ENCODE results near the gene IL13RA2.

Gene IL13RA2, protein sequence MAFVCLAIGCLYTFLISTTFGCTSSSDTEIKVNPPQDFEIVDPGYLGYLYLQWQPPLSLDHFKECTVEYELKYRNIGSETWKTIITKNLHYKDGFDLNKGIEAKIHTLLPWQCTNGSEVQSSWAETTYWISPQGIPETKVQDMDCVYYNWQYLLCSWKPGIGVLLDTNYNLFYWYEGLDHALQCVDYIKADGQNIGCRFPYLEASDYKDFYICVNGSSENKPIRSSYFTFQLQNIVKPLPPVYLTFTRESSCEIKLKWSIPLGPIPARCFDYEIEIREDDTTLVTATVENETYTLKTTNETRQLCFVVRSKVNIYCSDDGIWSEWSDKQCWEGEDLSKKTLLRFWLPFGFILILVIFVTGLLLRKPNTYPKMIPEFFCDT

DNA sequence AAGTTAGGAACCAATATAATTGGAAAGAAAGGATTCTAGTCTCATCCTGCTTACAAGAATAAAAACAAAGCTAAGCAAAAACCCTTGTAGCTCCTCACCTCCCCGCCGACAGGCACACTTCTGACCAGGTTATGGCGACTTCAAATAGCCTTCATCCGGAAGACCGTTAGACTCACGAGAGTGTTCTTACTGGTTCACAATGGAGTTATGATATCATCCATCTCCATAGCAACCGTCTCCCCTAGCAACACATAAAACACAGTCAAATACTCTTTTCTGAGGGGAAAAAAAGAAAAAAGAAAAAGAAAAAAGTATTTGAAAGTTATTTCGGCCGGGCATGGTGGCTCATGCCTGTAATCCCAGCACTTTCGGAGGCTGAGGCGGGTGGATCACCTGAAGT, at the start of gene IL13RA2:
TSS of gene IL13RA2 (minus strand) at position 162 of the 400 bp plus-strand sequence. CDS start 347 bp downstream, outside the sequence.
- no peak for DNase-seq (ENCODE audit: low read depth in 2 of 2)

DNA sequence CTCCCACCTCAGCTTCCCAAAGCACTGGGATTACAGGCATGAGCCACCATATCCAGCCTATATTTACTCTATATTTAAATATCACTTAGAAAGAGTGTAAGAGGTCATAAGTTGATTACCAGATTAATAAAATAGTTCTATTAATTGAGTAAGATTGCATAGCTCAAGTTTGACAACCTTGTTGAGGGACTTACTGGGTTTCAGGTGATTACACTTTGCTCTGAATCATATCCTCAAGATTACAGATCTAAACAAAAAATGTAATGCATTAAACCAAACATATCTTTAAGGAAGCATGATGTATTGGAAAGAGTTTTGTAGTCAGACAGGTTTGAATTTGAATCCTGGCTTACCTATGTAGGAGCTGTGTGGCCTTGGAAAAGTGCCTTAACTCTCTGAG, 47.9 kb upstream of the IL13RA2 start:
- DNase-seq (ENCODE audit: low read depth in 2 of 2) = no peak

DNA sequence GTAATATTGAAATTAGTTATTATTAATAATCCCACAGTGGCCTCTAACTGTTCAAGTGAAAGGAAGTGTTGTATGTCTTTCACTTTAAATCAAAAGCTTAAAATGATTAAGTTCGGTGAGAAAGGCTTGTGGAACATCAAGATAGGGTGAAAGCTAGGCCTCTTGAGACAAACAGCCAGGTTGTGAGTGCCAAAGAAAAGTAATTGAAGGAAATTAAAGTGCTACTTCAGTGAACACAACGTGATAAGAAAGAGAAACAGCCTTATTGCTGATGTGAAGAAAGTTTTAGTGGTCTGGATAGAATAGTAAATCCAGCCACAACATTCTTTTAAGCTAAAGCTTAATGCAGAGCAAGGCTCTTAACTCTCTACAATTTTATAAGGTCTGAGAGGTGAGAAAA, 42.6 kb upstream of the IL13RA2 start:
- DNase-seq (ENCODE audit: low read depth in 2 of 2) = no peak

DNA sequence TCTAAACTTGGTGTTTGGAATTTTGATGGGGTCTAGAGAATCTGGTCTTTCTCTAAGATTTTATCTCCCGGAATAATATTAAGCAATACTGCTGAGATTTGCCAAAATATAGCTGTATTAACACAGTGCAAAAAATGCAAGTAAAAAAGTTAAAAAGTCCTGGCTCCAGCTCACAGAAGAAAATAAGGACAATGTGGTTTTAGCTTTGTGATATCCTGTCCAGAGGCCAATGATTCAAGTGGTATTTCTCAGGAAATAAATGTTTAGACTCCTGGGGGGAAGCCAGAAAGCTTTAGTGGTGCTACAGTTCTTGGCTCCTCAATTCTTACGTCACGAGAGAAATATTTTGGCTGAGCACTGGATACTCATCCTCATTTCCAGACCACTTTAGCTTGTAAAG, 40.9 kb upstream of the IL13RA2 start:
- DNase-seq (ENCODE audit: low read depth in 2 of 2) = no peak

DNA sequence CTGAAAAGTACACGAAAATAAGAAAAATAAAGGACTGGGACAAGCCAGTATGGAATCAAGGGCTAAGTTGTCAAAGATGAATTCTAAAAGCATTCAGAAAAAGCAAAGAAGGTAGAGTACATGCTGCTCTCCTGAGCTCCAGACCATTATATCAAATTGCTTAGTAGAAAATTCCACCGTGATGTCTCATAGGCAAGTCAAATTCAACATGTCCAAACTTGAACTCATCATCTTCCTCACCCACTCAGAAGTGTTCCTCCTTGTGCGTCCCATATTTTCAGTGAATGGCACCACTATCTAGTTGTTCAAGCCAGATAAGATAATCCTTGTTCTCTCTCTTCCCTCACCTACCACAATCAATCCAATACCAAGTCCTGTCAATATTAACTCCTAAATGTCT, 37.5 kb upstream of the IL13RA2 start:
- DNase-seq (ENCODE audit: low read depth in 2 of 2) = no peak

DNA sequence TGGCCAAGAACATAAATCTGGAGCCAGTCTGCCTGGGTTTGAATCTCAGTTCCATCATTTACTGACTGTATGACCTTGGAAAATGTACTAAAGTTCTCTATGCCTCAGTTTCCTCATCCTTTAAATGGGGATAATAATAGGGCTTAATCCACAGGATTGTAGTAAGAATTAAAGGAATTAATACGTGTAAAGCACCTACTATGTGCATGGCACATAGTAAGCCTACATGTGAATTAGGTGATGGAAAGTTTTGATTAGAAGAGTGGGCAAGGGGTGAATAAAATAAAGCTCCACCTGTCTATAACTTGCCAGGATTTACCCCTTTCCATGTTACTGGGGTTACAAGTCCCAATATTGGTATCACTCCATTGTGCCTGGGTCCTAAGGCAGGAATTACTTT, 35.8 kb upstream of the IL13RA2 start:
- no peak for DNase-seq (ENCODE audit: low read depth in 2 of 2)

DNA sequence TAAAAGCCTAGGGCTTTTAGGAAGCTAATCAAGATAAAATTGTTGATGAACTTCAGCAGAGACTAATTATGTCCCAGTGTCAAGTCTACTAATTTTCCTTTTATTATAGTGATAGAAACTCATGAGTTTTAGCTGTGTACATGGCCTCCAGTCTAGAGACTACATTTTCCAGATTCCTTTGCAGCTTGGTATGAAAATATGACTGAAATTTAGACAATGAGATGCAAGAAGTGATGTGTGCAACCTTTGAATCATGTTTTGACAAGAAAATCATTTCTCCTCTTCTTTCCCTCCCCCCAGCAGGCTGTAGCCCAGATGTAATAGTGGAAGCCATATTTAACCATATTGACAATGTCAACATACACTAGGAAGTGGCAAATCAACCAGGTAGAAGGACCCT, 30.3 kb upstream of the IL13RA2 start:
- DNase-seq (ENCODE audit: low read depth in 2 of 2) = no peak

DNA sequence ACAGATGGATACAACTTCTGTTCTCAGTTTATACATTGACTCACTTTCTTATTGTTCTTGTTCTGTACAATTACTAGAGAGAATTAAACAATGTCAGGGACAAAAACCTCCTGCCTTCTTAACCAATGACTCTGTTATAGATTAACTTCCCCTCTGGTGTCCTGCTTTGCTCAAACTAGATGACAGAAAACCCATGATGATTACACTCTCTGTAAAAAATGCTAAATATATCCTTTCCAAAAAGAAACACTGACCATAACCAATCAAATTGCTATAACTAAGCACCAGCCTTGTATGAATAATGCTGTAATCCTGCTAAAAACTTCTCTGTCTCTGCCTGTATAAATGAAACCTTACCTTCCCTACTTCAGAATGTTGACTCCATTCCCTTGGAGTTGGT, 29.8 kb upstream of the IL13RA2 start:
- DNase-seq (ENCODE audit: low read depth in 2 of 2) = no peak

DNA sequence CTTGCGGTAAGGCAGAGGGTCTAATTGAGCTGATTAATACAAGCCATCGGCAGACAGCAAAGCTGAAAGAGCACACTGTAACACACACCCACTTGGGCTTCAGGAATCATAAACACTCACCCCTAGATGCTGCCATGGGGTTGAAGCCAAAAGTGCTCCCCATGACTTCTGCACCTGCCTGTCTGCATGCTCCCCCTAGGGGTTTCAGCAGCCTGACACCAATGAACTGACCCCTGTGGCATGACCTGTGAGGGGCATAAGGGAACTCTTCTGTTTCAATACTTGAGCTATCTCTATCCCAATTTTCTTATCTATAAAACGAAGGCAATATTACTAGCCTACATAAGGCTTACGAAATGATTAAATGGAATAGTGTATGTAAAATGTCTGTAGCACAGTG, 23.0 kb upstream of the IL13RA2 start:
- no peak for DNase-seq (ENCODE audit: low read depth in 2 of 2)

DNA sequence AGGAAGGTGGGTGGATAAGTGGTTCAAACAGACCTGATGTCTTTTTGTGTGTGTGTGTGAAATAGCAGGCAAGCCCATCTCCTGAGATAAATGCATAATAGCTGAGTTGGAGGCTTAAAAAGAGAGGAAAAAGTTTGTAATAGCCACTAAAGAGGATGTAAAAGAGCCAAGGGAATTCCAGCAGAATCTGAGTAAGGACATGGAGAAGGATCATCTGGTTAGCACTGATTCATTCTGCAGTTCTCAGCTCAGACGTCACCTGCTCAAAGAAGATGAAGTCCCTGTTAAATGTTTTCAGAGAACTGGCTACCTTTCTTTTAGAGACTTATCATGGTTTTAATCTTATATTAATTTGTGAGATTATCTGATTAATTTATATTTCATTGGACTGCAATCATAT, 21.0 kb upstream of the IL13RA2 start:
- DNase-seq (ENCODE audit: low read depth in 2 of 2) = no peak

DNA sequence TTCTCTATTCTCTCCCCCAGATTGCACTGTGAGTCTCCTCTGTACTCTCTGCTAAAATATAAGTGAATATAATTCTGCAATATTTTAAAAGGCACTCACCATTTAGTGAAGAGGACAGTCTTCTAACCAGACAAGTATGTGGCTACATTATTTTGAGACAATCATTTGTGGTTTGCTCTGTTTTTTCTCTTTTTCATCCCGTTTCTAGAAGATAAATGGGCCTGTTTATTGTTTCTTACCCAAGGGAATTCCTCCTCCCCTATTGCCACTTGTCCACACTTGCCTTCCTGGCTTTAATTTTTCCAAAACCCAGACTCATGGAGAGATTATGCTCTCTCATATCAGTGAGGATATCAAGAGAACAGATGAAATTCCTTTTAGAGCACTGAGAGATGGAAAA, 18.6 kb upstream of the IL13RA2 start:
- no peak for DNase-seq (ENCODE audit: low read depth in 2 of 2)

DNA sequence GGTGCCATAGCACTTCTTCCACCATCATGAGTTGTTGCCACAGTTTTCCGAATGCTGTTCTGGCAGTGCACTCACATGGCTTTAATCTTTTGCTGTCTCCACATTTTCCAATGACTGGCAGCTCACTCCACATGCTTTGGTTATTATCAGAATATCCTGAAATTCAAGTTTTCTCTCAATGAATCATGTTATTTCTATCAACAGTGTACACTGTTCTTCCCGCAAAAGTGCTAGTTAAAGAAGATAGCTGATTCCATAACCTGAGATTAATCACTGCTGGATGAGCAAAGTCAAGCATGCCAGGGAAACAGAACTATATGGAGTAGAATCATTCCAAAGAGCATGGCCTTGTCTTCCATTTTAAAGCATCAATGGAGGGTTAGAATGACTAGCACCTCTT, 14.6 kb upstream of the IL13RA2 start:
- DNase-seq (ENCODE audit: low read depth in 2 of 2) = no peak

DNA sequence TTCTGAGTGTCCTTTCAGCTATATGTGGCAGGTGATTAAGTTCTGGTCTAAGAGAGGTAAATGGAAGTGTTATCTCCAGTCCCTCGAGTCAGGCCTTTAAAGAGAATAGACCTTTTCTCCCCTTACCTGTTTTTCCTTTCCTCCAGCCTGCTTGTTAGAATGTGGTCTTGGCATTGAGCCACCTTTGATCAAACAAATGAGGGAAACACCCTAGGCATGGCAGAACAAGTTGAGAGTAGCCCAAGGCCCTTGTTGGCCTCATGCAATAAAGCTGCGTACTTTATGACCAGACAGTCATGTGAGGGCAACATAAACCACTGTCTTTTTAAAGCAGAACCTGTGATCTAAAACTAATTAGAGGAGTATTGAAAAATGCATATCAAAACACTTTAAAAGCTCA, 13.2 kb upstream of the IL13RA2 start:
- DNase-seq (ENCODE audit: low read depth in 2 of 2) = no peak

DNA sequence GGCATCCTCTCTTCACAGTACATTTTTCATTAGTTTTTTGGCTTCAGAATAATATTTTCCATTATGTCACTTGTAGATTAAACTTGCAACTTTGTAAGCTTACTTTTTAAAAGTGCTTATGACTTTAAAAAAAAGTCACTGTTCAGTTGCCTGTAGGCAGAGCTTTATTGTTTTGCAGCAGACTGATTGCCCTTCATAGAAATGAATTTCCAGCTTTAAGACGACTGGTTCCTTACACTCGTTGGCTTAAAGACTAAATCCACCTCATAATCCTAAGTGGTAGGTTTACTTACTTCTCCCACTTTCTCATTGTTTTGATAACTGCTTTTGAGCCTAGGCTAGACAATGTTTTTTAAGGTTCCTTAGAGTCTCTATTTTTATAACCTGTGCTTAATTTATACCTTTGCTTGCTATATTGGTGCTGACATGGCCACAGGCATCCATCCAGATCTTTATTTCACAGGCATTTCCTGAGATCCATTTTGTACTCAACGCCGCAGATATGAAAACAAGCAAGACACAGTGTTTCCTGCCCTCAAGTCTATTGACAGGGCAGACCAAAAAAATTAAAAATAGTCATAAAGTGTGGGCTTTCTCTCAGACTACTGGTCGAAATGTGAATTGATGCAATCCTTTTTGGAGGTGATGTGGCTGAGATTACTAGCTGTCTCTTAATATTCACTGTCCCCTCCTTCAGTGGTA, 12.6 kb upstream of the IL13RA2 start:
- DNase-seq (ENCODE audit: low read depth in 2 of 2) = no peak

DNA sequence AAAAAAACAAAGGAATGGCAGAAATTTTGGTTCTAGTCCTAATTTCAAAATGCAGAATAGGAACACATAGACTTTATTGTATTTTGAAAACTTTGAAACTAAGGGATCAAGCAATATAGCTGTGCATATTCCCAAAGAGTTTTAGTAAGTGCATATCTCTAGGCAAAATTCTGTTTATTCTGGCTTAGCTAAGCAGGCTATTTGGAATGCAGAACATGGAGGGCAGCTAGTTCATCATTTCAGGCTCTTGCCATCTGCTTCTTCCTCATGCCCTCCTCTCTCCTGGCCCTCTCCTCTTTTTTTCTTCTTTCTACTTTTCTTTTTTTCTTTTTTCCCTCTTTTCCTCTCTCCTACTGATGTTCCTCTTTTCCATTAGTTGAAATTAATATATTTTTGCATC, 12.0 kb upstream of the IL13RA2 start:
- no peak for DNase-seq (ENCODE audit: low read depth in 2 of 2)

DNA sequence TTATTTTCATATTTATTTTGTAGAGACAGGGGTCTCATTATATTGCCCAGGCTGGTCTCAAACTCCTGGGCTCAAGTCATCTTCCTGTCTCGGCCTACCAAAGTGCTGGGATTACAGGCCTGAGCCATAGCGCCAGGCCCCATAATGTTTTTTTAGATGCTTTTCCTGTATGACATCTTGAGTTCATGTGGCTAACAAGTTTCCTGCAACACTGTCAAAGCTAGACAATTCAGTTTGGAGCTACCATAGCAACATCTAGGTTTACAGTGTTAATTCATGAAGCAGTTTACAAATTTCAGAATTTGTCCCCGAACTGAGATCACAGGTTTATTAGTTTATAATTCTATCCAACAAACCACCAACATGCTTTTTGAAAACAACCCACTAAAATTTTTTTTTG, 6.4 kb upstream of the IL13RA2 start:
- no peak for DNase-seq (ENCODE audit: low read depth in 2 of 2)

DNA sequence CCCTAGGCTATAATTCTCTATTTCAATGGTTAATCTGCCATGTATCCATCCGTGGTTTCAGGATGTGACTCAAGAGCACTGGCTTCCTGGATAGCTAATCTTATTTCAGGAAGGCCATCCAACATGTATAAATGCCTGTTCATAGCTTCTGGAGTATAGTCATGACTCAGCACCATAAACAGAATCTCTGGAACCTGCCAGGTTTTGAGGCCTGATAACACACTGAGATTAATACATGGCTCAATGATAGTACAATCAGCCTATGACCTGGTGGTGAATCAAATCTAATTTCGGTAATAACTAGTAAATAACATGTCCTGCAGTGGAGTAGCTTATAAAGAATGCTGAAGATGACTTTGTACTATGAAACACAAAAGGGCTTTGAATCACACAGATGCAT, 5.7 kb upstream of the IL13RA2 start:
- no peak for DNase-seq (ENCODE audit: low read depth in 2 of 2)

DNA sequence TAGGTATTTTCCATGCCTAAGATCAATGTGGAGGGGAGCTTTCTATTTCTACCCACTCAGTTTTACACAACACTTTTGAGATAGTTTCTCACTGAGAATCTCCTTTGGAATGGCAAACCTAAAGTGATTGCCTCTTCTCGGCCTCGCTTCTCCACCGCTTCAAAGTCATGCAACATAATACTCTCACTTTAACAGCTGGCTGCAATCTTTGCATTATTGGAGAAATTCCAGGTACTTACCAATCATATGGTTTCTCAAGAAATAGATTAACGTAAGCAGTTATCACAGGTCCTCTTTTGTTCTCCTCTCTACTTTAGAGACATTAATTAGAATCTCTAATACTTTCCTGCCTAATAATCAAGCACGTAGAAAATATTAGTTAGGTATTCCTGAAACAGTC, 3.7 kb upstream of the IL13RA2 start:
- no peak for DNase-seq (ENCODE audit: low read depth in 2 of 2)

DNA sequence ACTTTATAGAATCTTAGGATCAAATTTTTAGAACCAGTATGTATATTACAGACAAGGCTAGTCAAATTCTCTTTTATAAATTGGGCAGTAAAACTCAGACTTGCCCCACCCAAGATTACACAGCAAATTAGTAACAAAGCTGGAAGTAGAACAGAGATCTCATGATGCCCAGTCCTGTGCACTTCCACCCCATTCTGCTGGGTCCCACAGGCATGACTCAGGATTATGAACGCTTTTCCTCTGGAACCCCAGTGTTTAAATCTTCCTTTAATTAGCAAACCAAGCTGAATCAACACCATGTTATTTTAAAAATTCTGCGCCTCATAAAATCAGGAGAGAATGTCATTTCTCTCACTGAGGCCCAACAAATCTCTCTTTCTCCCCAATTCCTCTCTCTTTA, 1.5 kb upstream of the IL13RA2 start:
- no peak for DNase-seq (ENCODE audit: low read depth in 2 of 2)

DNA sequence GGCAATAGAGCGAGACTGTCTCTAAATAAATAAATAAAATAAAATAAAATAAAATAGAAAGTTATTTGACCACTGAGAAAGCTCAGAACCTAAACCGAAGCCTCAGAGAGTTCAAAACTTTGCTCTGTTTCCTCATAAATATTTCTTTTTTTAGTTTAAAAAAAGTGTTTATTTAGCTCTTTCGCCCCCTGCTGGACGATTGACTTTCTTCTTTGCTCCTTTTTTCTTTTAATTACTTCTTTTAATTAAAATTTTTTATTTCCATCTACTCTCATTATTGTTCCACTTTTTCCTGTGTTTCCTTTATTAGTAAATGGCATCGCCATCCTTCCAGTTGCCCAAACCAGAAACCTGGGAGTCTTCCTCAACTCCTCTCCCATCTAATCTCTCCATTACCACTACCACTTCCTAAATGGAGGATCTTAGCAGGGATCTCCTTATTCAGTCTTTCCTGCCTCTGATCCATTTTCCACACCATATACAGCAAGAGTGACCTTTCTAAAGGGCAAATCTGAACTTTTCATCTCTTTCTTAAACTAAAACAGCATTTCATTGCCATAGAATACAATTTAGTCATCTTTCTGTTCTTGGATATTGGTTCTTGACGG, 728 bp upstream of the IL13RA2 start:
- no peak for DNase-seq (ENCODE audit: low read depth in 2 of 2)

DNA sequence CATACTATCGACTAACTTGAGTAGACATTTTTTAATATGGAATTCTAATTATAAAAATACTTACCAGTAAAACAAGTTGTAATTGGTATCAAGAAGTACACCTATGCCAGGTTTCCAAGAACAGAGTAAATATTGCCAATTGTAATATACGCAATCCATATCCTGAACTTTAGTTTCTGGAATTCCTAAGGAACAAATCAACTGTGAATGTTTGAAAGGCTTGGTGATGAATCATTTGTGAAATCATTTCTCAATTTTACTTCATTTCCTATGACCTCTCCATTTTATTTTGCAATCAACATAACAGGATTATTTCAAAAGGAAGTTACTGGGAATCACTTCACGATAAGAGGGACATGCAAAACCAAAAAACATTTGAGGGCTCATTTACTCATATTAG, 3.7 kb downstream of the IL13RA2 start:
- no peak for DNase-seq (ENCODE audit: low read depth in 2 of 2)

DNA sequence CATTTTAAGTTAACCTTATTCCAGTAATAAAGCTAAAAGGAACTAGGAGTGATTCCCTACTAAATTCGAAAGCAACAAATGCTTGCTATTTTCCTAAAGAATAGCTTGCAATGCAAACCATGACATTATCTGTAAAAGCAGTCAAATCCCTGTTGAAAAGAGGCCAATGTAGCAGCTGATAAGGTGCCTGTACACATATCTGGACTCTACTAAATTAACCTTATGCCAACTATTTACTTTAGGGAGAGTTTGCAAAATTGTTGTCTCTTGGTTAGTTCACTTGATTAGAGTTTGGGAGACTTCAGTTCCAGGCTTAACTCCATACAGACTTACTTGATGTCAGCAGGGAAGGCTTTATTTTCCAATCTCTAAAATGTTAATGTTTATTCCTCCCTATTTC, 6.0 kb downstream of the IL13RA2 start:
- no peak for DNase-seq (ENCODE audit: low read depth in 2 of 2)

DNA sequence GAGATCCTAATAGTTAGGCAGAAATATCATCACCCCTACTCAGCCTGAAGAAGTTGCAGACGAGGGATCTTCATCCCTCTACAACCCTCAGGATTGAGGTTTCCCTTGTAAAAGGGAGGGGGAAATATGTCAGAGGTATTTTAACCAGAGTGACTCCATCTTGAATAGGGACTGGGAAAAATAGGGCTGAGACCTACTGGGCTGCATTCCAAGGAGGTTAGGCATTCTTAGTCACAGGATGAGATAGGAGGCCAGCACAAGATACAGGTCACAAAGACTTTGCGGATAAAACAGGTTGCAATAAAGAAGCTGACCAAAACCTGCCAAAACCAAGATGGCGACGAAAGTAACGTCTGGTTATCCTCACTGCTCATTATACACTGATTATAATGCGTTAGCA, 17.5 kb downstream of the IL13RA2 start:
- no peak for DNase-seq (ENCODE audit: low read depth in 2 of 2)

Measured in stimulated activated CD8-positive, alpha-beta memory T cell treated with anti-CD3 and anti-CD28 coated beads, Interleukin-15, amount 100 ng/mL, for 4 hours (primary cell).